ENCODE measurements around the gene ADARB2.
"Not testable (repeated sequence)": the region's sequence is repeated elsewhere in the genome, so short reads cannot be mapped to it uniquely, and the experiment has no call there.

ADARB2 gene

GRCh38 chr10:1538531-1539061 lies 198.7 kb downstream of the ADARB2 start:
- DNase-seq, result no peak

- DNase-seq, result no peak
Measured at GRCh38 chr10:1538121-1538520, 199.2 kb downstream of the ADARB2 start.

DNA sequence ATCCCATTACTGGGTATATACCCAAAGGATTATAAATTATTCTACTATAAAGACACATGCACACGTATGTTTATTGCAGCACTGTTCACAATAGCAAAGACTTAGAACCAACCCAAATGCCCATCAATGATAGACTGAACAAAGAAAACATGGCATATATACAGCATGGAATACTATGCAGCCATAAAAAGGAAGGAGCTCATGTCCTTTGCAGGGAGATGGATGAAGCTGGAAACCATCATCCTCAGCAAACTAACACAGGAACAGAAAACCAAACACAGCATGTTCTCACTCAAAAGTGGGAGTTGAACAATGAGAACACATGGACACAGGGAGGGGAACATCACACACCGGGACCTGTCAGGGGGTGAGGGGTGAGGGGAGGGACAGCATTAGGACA lies 199.9 kb downstream of the ADARB2 start:
- not testable (repeated sequence) for DNase-seq

- no peak for DNase-seq
Measured at GRCh38 chr10:1536341-1536740, 201.0 kb downstream of the ADARB2 start.

- DNase-seq, result no peak
Measured at GRCh38 chr10:1535301-1535965, 201.9 kb downstream of the ADARB2 start.

DNA sequence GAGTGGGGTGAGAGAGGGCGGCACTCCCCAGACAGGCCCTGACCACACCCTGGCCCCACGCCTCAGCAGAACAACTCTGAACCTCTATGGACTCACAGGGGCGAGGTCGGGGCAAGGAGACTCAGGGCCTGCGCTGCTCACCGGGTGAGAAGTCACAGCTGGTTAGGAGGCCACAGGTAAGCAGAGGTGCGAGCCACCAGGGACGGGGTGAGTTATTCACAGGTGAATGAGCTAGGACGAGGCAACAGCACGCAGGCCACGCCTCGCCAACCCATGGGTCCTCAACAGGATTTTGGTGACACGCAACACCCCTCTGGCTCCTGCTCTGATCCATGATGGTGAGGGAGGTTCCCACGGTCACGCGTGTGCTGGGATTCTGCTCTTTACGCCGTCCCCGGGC lies 202.5 kb downstream of the ADARB2 start:
- no peak for DNase-seq

DNA sequence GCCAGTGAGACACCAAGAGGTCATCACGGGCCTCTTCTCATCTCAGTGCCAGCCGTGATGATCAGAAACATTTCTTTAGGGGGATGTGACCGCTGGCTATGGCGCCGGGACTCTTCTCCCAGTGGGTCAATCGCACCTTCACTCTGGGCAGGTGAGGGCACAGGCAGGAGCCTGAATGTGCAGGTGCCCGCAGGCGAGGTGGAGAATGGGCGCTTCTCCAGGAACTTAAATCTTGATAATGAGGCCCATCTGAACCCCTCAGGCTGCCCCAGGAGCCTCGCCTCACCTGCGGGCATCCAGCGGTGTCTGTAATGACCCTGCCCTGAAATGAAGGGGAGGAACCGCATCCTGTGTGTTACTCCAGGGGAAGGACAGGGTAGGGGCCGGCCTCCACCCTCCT lies 204.7 kb downstream of the ADARB2 start:
- DNase-seq, result no peak

- DNase-seq, result no peak
Measured at GRCh38 chr10:1531883-1532597, 205.3 kb downstream of the ADARB2 start.

DNA sequence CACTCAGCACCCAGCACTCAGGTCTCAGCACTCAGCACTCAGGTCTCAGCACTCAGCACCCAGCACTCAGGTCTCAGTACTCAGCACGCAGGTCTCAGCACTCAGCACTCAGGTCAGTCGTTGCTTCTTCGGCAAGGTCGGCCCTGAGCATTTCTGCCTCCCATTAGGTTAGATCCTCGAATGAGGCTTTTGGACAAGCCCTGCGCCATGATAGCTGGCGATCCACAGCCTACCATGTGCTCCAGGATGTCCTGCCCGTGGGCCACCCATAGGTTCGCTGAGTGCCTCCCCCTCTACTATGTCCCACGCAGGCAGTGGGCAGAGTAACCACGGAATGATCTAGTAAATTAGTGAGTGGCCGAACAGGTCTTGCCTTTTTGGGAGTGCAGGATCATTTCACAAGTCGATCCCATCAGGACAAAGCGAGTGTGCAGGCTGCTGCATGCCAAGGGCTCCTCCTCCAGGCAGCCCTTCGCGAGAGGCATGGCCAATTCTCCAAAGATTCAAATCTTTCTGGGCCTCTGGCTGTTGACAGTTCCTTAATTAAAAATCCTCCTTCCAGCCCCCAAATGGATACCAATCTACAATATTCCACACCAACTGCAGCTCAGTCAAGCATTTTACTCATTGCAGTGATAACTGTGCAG lies 206.3 kb downstream of the ADARB2 start:
- no peak for DNase-seq

- no peak for DNase-seq
Measured at GRCh38 chr10:1529806-1530413, 207.4 kb downstream of the ADARB2 start.

DNA sequence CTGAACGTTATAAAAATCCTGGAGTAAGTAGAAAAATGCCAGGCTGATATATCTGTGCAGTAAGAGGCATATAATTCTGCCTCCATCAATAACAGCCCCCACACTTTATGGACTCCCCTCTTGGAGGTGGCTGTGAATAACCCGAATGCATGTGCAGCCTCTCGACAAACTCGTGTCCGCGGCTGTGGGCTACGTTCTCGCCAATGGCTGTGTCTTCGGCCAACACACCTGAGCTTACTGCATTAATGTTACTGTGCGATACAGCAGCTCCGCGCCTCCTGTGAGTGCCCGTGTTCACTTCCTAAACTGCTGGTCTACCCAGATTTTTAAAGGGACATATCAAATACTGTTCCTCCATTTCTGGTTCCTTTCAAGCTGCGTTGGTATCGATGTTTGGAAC lies 209.4 kb downstream of the ADARB2 start:
- no peak for DNase-seq

DNA sequence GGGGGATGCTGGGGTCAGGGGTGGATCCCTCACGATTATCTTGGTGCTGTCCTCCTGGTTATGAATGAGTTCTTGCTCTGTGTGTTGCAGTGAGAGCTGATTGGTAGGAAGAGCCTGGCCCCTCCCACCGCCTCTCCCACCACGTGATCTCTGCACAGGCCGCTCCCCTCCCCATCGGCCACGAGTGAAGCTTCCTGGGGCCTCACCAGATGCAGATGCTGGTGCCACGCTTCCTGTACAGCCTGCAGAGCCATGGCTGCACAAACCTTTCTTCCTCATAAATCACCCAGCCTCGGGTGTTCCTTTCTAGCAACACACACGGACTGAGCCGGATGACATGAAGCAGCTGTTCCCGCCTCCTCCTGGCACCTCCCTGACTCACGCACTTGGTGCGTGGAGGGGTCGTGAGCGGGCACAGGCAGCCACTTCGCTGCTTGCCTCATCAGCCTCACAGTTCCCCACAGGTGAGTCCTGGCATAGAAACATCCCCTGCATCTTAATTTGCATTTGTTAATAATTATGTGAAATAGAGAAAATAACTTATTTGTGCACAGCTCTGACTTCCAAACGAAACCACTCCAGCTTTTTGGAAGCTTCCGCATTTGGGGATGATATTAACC lies 210.8 kb downstream of the ADARB2 start:
- no peak for DNase-seq

DNA sequence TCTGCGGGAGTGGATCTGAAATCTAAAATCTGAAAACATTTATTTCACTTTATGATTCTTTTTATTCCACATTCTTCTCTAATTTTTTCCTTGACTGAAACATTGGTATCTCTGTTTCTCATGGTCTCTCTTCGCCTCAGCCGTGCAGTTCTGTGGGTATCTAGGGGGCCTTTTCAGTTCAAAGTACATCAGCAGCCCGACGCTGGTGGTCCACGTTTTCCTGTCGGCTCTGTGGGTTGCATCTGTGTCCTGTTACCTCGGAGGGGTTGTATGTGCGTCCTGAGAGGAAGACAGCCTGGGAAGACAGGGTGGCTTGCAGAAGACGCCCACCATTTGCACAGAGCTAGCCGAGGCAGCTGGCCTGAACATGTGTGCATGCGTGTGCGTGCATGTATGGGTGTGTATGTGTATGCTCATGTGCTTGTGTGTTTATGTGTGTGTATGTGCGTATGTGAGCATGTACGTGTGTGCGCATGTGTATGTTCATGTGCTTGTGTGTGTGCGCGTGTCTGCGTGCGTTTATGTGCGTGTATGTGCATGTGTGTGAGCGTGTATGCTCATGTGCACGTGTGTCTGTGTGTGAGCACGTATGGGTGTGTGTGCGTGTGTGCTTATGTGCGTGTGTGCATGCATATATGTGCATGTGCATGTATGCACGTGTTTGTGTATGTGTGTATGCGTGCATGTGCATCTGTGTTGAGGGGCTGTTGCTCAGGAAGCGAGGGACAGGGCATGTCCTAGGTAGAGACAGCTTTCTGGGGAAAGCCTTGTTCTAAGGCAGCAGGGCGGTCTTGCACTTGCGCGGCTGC lies 211.8 kb downstream of the ADARB2 start:
- DNase-seq, result no peak

DNA sequence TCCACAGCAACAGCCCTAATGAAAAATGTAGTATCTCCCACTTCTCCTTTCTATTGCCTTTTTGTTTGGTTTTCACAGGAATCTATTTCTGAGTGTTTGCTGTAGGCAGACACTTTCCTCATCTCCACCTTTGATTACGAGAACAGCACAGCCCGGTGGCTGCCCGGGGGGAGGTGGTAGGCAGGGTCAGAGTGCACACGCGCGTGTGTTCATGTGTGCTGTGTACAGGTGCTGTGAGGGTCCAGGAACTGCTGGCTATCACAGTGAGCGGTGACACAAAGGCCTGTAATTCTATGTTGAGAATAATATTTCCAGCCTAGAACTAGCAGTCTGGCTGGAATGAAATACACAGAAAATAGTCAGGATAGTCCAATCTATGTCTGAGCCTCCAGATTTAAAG lies 212.8 kb downstream of the ADARB2 start:
- no peak for DNase-seq

GRCh38 chr10:1523221-1523620 lies 214.1 kb downstream of the ADARB2 start:
- DNase-seq, result no peak

GRCh38 chr10:1522237-1522636 lies 215.1 kb downstream of the ADARB2 start:
- no peak for DNase-seq

DNA sequence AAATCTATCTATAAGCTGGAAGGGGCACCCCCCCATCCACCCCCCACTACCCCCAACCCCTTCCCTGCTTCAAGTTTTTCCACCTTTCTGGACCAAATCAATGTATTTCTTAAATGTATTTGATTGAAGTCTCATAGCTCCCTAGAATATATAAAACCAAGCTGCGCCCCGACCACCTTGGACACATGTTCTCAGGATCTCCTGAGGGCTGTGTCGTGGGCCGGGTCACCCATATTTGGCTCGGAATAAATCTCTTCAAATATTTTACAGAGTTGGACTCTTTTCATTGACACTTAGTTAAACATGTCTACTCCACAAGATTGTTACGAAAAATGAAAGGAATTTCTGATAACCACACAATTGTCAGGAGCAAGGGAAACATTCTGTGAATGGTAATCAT lies 215.6 kb downstream of the ADARB2 start:
- no peak for DNase-seq

DNA sequence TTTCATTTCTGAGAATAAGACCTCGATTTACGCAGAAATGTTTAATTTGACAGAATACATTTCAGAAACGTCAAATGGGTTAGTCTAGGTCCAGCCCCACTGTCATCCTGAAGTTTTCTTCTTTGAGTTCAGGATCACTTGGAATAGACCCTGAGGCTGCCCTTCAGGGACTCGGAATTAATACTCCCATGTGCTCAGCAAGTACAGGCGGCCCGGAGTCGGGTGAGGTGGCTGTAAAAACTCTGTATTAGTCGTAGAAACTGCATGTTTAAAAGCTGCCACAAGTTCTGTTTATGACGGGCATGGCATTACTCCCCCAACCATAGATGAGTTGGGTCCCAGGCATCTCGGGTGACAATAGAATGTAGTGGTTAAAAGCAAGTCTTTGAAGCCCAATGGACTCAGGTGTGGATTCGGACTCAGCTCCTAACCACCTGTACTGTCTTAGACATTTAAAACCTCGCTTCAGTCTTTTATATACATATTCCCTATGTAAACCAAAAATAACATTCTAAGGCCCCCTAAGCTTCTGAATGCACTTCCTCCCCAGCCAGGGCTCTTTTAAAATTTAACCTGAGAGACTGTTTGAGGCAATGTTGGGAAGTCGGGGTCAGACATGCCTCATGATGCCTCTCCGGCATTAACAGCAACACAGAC lies 216.3 kb downstream of the ADARB2 start:
- no peak for DNase-seq

GRCh38 chr10:1519391-1519790 lies 217.9 kb downstream of the ADARB2 start:
- no peak for DNase-seq

- DNase-seq, result no peak
Measured at GRCh38 chr10:1517684-1518083, 219.6 kb downstream of the ADARB2 start.

GRCh38 chr10:1516492-1517165 lies 220.7 kb downstream of the ADARB2 start:
- no peak for DNase-seq
